ENCODE results near the gene CHSY1. TPM values are rescaled to one million over a fixed set of nuclear protein-coding genes. Genes with fewer than 3 reads are reported as not detected.

The CHSY1 gene
- polyA plus RNA-seq, 1 donor from 2014 or later: 16.1 TPM

DNA sequence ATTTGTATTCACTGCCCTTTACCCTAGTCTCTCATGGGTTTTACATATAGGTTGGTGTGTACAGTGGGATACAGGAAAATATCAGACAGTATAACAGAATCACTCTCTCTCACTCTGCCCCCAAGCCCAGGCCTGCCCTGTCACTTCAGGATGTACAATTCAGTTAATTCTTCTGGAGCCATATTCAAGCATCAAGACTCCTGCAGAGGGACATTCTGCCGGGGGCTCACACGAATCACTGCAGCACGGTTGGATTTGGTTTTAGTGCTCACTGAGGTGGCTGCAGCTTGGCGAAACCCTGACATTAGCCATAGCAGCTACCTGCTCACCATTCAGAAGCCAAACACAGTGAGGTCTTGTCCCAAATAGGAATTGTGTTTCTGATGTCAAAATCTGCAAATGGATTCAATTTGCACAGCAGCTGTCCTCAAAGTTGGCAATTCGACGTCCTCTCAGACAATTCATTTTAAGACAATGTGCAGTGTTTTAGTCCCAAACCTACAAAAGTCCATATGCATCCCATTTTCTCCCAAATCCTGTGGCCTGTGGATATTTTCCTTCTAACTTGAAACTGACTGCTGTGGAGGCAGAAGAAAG lies 82.9 kb downstream of the CHSY1 start:
- Histone ChIP-seq H3K4me2 (ENCODE audit: low read length) (no peak overlapping the region), H3K9ac (ENCODE audit: low read length) (no peak overlapping the region), H3K27ac (ENCODE audit: low read length) (no peak overlapping the region), H3K36me3 (ENCODE audit: insufficient read depth, low read length) (no peaks in the 10 kb centered on the region), H4K20me1 (ENCODE audit: insufficient read depth) (no peaks in the 10 kb centered on the region), H3K4me3 (ENCODE audit: low read length) (no peak overlapping the region), H3K9me2 (ENCODE audit: insufficient read depth, low read length) (no peaks in the 10 kb centered on the region), H3K27me3 (ENCODE audit: insufficient read depth, low read depth, low read length) (no peaks in the 10 kb centered on the region), H3K79me2 (replicated peaks; ENCODE audit: insufficient read depth, low read length) (no peaks in the 10 kb centered on the region), H3F3A (ENCODE audit: insufficient read depth, low read length, poor library complexity, severe bottlenecking) (no peaks in the 10 kb centered on the region), H3K9me3 (ENCODE audit: low read length) (no peaks in the 10 kb centered on the region), H2AFZ (ENCODE audit: low read depth, low read length) (no peak overlapping the region)
- TF ChIP-seq TAF1 (IDR thresholded peaks at IDR 0.05; ENCODE audit: low read depth): no peak
- no peak for TF ChIP-seq EZH2 (IDR thresholded peaks at IDR 0.05; ENCODE audit: borderline replicate concordance, insufficient read depth, low read length, poor library complexity, severe bottlenecking)
- TF ChIP-seq, protein P1, sequence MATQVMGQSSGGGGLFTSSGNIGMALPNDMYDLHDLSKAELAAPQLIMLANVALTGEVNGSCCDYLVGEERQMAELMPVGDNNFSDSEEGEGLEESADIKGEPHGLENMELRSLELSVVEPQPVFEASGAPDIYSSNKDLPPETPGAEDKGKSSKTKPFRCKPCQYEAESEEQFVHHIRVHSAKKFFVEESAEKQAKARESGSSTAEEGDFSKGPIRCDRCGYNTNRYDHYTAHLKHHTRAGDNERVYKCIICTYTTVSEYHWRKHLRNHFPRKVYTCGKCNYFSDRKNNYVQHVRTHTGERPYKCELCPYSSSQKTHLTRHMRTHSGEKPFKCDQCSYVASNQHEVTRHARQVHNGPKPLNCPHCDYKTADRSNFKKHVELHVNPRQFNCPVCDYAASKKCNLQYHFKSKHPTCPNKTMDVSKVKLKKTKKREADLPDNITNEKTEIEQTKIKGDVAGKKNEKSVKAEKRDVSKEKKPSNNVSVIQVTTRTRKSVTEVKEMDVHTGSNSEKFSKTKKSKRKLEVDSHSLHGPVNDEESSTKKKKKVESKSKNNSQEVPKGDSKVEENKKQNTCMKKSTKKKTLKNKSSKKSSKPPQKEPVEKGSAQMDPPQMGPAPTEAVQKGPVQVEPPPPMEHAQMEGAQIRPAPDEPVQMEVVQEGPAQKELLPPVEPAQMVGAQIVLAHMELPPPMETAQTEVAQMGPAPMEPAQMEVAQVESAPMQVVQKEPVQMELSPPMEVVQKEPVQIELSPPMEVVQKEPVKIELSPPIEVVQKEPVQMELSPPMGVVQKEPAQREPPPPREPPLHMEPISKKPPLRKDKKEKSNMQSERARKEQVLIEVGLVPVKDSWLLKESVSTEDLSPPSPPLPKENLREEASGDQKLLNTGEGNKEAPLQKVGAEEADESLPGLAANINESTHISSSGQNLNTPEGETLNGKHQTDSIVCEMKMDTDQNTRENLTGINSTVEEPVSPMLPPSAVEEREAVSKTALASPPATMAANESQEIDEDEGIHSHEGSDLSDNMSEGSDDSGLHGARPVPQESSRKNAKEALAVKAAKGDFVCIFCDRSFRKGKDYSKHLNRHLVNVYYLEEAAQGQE (IDR thresholded peaks at IDR 0.05; ENCODE audit: borderline replicate concordance): no peak
- no peak for TF ChIP-seq SMC3 (conservative IDR thresholded peaks at IDR 0.05; ENCODE audit: poor library complexity)
- TF ChIP-seq POLR2AphosphoS5 (IDR thresholded peaks at IDR 0.05): no peak
- no peak for TF ChIP-seq RAD21 (conservative IDR thresholded peaks at IDR 0.05)
- TF ChIP-seq EP300 (conservative IDR thresholded peaks at IDR 0.05; ENCODE audit: poor library complexity, severe bottlenecking): no peak
- TF ChIP-seq, protein P2, sequence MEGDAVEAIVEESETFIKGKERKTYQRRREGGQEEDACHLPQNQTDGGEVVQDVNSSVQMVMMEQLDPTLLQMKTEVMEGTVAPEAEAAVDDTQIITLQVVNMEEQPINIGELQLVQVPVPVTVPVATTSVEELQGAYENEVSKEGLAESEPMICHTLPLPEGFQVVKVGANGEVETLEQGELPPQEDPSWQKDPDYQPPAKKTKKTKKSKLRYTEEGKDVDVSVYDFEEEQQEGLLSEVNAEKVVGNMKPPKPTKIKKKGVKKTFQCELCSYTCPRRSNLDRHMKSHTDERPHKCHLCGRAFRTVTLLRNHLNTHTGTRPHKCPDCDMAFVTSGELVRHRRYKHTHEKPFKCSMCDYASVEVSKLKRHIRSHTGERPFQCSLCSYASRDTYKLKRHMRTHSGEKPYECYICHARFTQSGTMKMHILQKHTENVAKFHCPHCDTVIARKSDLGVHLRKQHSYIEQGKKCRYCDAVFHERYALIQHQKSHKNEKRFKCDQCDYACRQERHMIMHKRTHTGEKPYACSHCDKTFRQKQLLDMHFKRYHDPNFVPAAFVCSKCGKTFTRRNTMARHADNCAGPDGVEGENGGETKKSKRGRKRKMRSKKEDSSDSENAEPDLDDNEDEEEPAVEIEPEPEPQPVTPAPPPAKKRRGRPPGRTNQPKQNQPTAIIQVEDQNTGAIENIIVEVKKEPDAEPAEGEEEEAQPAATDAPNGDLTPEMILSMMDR (IDR thresholded peaks at IDR 0.05; ENCODE audit: poor library complexity, severe bottlenecking): no peak
- TF ChIP-seq MXI1 (conservative IDR thresholded peaks at IDR 0.05; ENCODE audit: poor library complexity, severe bottlenecking): no peak

DNA sequence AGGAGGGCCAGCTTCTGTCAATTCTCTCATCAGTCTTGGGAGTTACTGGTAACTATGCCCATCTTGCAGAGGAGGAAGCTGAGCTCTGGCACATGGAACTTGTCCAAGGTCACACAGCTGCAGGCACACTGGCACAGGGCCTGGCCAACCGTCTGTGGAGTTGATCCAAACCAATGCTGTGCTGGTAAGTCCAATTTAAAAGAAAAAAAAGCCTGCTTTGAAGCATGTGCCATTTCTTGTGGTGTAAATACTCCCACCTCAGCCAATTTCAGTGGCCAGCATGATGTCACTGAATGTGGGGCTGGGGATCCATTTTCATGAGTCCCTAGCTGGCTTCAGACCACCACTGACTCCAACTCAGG lies 83.4 kb downstream of the CHSY1 start:
- TF ChIP-seq EP300 (conservative IDR thresholded peaks at IDR 0.05; ENCODE audit: poor library complexity, severe bottlenecking): no peak
- TF ChIP-seq TAF1 (IDR thresholded peaks at IDR 0.05; ENCODE audit: low read depth): no peak
- TF ChIP-seq EZH2 (IDR thresholded peaks at IDR 0.05; ENCODE audit: borderline replicate concordance, insufficient read depth, low read length, poor library complexity, severe bottlenecking): no peak
- TF ChIP-seq RAD21 (conservative IDR thresholded peaks at IDR 0.05): no peak
- TF ChIP-seq MXI1 (conservative IDR thresholded peaks at IDR 0.05; ENCODE audit: poor library complexity, severe bottlenecking): no peak
- TF ChIP-seq, protein P1 (IDR thresholded peaks at IDR 0.05; ENCODE audit: borderline replicate concordance): no peak
- no peak overlapping the region for H2AFZ ChIP-seq (ENCODE audit: low read depth, low read length)
- no peak overlapping the region for H3K27ac ChIP-seq (ENCODE audit: low read length)
- no peaks in the 10 kb centered on the region for H4K20me1 ChIP-seq (ENCODE audit: insufficient read depth)
- H3K9ac ChIP-seq (ENCODE audit: low read length): no peak overlapping the region
- H3K4me3 ChIP-seq (ENCODE audit: low read length): no peak overlapping the region
- no peaks in the 10 kb centered on the region for H3K9me2 ChIP-seq (ENCODE audit: insufficient read depth, low read length)
- no peaks in the 10 kb centered on the region for H3K27me3 ChIP-seq (ENCODE audit: insufficient read depth, low read depth, low read length)
- H3F3A ChIP-seq (ENCODE audit: insufficient read depth, low read length, poor library complexity, severe bottlenecking): no peaks in the 10 kb centered on the region
- no peaks in the 10 kb centered on the region for H3K36me3 ChIP-seq (ENCODE audit: insufficient read depth, low read length)
- no peaks in the 10 kb centered on the region for H3K9me3 ChIP-seq (ENCODE audit: low read length)
- H3K79me2 ChIP-seq (replicated peaks; ENCODE audit: insufficient read depth, low read length): no peaks in the 10 kb centered on the region
- H3K4me2 ChIP-seq (ENCODE audit: low read length): no peak overlapping the region

Data from neural cell (in vitro differentiated cells).